ENCODE results near the gene TMOD2. TPM values are rescaled to one million over a fixed set of nuclear protein-coding genes. Genes with fewer than 3 reads are reported as not detected.
A peak's percentile ranks its signal among the peaks of the same experiment; 100 is the strongest.

The TMOD2 gene
- 10 to 100 TPM in 3 of 6 donors, 1 to 10 TPM in 3; 5.6 to 13.8 (median 10.9) TPM for total RNA-seq

- DNase-seq (peak; percentile 38 to 94), ATAC-seq (ENCODE audit: low FRiP score in 2 of 2) (peak; percentile 75 to 90)
- Histone ChIP-seq H3K36me3 (no peaks in the 10 kb centered on the region), H3K27ac (peak within 1 kb of the TSS in 3 of 4 donors; percentile 26 to 81 (median 30)), H3K9me3 (no peaks in the 10 kb centered on the region), H3K27me3 (no peaks in the 10 kb centered on the region), H3K4me3 (peak within 1 kb of the TSS; percentile 54 to 93 (median 88)), H3K4me1 (peaks cover 8 to 19% (median 13%) of the 10 kb centered on the region in 4 donors)
- 19 to 25% methylated on average over 31 to 37 of the region's 65 CpGs for WGBS, 2 donors
- TF ChIP-seq POLR2A (IDR thresholded peaks at IDR 0.05) (no peak), EP300 (IDR thresholded peaks at IDR 0.05) (no peak), POLR2AphosphoS5 (IDR thresholded peaks at IDR 0.05) (no peak), CTCF (IDR thresholded peaks at IDR 0.05) (no peak)
Measured at GRCh38 chr15:51750792-51751696, at the start of gene TMOD2. Gene TMOD2, plus strand, starts transcription at chr15:51751597. Its CDS starts 14,845 bp downstream, at chr15:51766442.

- WGBS, 2 donors = 44 to 59% methylated on average over 1 of the region's 1 CpG
- Histone ChIP-seq H3K27me3 (no peaks in the 10 kb centered on the region), H3K27ac (no peak overlapping the region), H3K9me3 (no peaks in the 10 kb centered on the region), H3K4me3 (no peak overlapping the region), H3K36me3 (no peaks in the 10 kb centered on the region), H3K4me1 (no peaks in the 10 kb centered on the region)
- TF ChIP-seq POLR2A (IDR thresholded peaks at IDR 0.05) = no peak
- TF ChIP-seq POLR2AphosphoS5 (IDR thresholded peaks at IDR 0.05) = no peak
- no peak for TF ChIP-seq EP300 (IDR thresholded peaks at IDR 0.05)
- no peak for TF ChIP-seq CTCF (IDR thresholded peaks at IDR 0.05)
- DNase-seq (no peak), ATAC-seq (ENCODE audit: low FRiP score in 2 of 2) (no peak)
Measured at GRCh38 chr15:51702710-51703109, 48.7 kb upstream of the TMOD2 start.

GRCh38 chr15:51706291-51706690 lies 45.1 kb upstream of the TMOD2 start:
- H3K4me3 ChIP-seq = no peak overlapping the region
- ATAC-seq (ENCODE audit: low FRiP score in 2 of 2) = peak in 1 of 2 donors; percentile 90
- no peaks in the 10 kb centered on the region for H3K27me3 ChIP-seq
- H3K9me3 ChIP-seq = no peaks in the 10 kb centered on the region
- no peak for DNase-seq
- H3K36me3 ChIP-seq = no peaks in the 10 kb centered on the region
- H3K27ac ChIP-seq = no peak overlapping the region
- WGBS, 2 donors = 72 to 91% methylated on average over 5 of the region's 5 CpGs
- no peak for TF ChIP-seq POLR2AphosphoS5 (IDR thresholded peaks at IDR 0.05)
- no peak for TF ChIP-seq POLR2A (IDR thresholded peaks at IDR 0.05)
- no peak for TF ChIP-seq EP300 (IDR thresholded peaks at IDR 0.05)
- no peak for TF ChIP-seq CTCF (IDR thresholded peaks at IDR 0.05)
- H3K4me1 ChIP-seq = no peaks in the 10 kb centered on the region

GRCh38 chr15:51706926-51707608 lies 44.3 kb upstream of the TMOD2 start:
- no peaks in the 10 kb centered on the region for H3K4me1 ChIP-seq
- DNase-seq (no peak), ATAC-seq (ENCODE audit: low FRiP score in 2 of 2) (peak in 1 of 2 donors; percentile 67)
- TF ChIP-seq EP300 (IDR thresholded peaks at IDR 0.05) = no peak
- TF ChIP-seq POLR2A (IDR thresholded peaks at IDR 0.05) = no peak
- TF ChIP-seq POLR2AphosphoS5 (IDR thresholded peaks at IDR 0.05) = no peak
- TF ChIP-seq CTCF (IDR thresholded peaks at IDR 0.05) = no peak
- no peaks in the 10 kb centered on the region for H3K9me3 ChIP-seq
- no peak overlapping the region for H3K4me3 ChIP-seq
- H3K36me3 ChIP-seq = no peaks in the 10 kb centered on the region
- H3K27me3 ChIP-seq = no peaks in the 10 kb centered on the region
- WGBS, 2 donors = 92 to 97% methylated on average over 2 of the region's 2 CpGs
- no peak overlapping the region for H3K27ac ChIP-seq
